T-helper 9 cell (primary cell): ENCODE results near the gene DNAJA4.

Experiments used
- DNase-seq: peaks from one replicate; pipeline ENCODE4 v3.0.0-alpha.2; 2020

Gene DNAJA4

GRCh38 chr15:78317145-78317836 is 52.9 kb downstream of the DNAJA4 start:
- DNase-seq = no peak

DNA sequence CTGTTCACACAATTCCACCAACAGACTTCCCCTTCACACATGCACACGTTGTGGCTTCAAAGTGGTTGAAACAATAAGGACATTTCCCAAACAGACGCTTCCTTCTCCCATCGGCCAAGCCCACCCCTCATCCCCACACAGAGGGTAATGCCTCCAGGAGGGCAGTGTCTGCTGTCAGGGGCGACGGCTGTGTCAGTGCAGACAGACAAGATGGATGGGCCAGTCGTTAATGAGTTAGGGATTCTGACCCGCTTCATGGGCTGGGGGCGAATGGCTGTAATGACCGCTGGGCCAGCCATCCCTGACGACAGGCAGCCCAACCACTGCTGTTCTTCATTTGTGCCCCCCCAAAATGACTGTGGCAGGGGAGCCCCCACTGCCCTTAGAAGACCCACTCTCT is 55.2 kb downstream of the DNAJA4 start:
- DNase-seq = no peak

DNA sequence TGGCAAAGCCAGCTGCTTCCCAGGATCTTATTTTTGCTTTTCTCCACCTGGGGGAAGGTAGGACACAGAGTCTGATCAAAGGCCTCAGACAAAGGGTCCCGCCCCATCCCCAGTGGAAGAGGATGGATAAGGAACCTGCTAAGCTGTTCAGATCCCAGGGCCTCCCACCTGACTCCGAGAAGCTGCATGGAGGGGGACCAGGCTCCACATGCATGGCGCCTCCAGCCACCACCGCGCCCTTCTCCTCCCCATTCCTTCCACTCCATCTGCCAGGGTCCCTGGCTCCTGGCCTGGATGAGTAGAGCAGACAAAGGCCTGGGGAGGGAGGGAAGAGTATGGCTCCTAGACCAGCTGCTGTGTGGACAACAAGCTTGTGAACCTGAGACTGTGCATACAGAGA is 55.8 kb downstream of the DNAJA4 start:
- no peak for DNase-seq

GRCh38 chr15:78321041-78321570 is 56.7 kb downstream of the DNAJA4 start:
- no peak for DNase-seq

DNA sequence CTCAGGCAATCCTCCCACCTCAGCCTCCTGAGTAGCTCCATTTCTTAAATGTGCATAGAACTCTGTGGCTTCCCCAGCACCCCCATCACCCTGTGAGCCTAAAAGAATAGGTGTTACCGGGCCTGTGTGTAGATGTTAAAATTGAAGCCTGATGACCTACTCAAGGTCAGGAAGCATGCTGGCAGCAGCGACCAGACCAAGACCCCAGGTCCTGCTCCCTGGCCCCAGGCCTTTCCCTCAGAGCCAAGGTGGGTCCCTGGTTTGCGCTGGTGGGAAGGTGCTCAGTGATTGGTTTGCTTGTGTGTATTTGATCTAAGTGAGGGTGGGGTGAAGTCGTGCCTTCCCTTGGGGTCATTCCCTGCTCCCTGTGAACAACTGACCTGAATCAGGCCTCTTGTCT is 57.4 kb downstream of the DNAJA4 start:
- no peak for DNase-seq

DNA sequence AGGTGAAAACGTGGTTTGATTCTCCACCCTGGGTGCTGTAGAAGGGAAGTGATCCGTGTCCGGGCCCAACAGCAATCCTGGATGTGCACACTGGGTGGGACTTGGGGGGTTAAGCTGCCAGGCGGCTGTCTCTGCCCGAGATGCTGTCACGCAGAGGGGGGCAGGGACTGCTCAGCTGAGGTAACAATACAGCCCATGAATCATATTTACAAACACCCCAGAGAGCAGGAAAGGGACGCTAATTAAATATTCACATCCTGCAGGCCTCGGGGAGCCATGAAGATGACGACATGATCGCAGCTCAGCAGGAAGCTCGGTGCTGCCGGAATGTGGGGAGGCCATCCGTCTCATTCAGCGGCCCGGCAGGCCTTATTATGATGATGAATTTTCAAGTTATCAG is 57.9 kb downstream of the DNAJA4 start:
- no peak for DNase-seq

DNA sequence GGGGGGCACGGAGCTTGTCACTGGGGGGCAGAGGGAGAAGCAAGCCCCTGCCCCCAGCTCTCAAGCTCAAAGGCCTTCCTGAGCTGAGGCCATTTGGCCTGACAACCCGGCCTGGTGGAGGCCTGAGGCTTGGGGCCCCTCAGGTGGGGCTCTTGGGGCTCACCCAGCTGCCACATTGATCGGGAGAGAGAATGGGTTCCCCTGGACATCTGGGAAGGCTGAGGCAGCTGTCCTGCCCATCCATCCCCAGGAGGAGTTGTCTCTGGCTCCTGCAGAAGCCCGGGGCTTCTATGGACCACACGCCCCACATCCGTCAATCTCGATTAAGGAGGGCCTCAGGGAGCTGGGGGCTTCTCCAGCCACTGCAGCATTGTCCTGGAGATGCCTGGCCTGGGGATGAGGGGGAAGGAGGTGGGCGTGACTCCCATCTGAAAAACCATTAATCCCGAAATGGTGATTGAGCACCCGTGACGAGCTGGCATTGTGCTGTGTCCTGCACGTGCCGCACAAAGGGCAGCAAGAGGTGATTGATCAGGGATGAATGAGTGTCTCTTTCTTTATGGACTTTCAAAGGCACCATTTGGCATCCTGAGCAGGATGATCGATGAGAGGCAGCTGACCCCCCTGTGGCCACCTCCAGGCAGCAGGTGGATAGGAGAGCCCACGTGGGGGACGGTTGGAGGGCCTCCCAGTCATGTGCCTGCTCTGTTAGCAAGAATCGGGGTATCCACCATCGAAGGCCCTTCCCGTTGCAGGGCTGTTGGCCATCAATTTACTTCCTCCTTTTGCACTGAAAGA is 58.6 kb downstream of the DNAJA4 start:
- no peak for DNase-seq

DNA sequence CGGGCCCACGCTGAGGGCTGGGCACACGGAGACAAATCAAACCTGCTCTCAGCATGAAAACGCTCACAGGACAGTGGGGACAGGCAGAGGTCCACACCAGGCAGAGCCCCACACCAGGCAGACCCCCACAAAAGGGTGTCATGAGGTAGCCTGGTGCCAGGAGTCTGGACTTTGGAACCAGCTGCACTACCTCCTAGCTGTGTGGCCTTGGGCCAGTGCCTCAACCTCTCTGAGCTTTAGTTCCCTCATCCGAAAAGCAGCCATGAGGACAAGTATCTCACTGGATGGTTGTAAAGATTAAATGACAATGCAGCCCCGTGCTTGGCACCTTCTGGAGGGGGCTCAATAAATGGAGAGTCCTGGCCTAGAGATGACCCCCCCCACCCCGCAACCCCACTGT is 59.3 kb downstream of the DNAJA4 start:
- DNase-seq = no peak

- no peak for DNase-seq
Observed at GRCh38 chr15:78324144-78324543, 59.8 kb downstream of the DNAJA4 start.

- no peak for DNase-seq
Observed at GRCh38 chr15:78325092-78325843, 60.9 kb downstream of the DNAJA4 start.

GRCh38 chr15:78327466-78327865 is 63.1 kb downstream of the DNAJA4 start:
- no peak for DNase-seq

GRCh38 chr15:78329625-78330024 is 65.3 kb downstream of the DNAJA4 start:
- DNase-seq = no peak
